Activated naive CD4-positive, alpha-beta T cell treated with anti-CD3 and anti-CD28 coated beads for 36 hours (primary cell): ENCODE data around the gene ZSCAN25. TPM values are rescaled to one million over a fixed set of nuclear protein-coding genes. Genes with fewer than 3 reads are reported as not detected.

Source experiments
- CTCF ChIA-PET: fragments of 350-600 bp; sonication (Branson Sonifier 250); formaldehyde crosslinking; loops from one replicate; lab custom pipeline; 2021; ENCODE audit warnings: antibody characterized with exemption; lab: Charles Lee
- DNase-seq: peaks from one replicate; pipeline ENCODE4 v3.0.0-alpha.2; 2020
- H3K27ac Mint-ChIP-seq: one replicate; pipeline ENCODE4 v1.8.0; 2021; ENCODE audit warnings: mild to moderate bottlenecking, mixed read lengths
- H3K27me3 Mint-ChIP-seq: one replicate; pipeline ENCODE4 v1.8.0; 2021; ENCODE audit warnings: low read depth, mixed read lengths
- H3K36me3 Mint-ChIP-seq: one replicate; pipeline ENCODE4 v1.8.0; 2021; ENCODE audit warnings: low read depth, mixed read lengths
- H3K4me1 Mint-ChIP-seq: one replicate; pipeline ENCODE4 v1.8.0; 2021; ENCODE audit warnings: low read depth, mixed read lengths
- H3K4me3 Mint-ChIP-seq: one replicate; pipeline ENCODE4 v1.8.0; 2021; ENCODE audit warnings: mild to moderate bottlenecking, moderate library complexity, mixed read lengths
- H3K9me3 Mint-ChIP-seq: one replicate; pipeline ENCODE4 v1.8.0; 2021; ENCODE audit warnings: mixed read lengths
- intact Hi-C: fragments of 100-400 bp; cut with micrococcal nuclease; formaldehyde crosslinking; loops from one replicate; pipeline ENCODE4 v1.15.1; 2023
- total RNA-seq, 2 experiments: library from RNA; stranded (reverse); gene quantifications; one replicate each; pipeline ENCODE4 v1.2.3, GENCODE V29; 2021

Gene ZSCAN25
- total RNA-seq, 2 experiments from 2014 or later = 20.7 to 22.3 TPM

DNA sequence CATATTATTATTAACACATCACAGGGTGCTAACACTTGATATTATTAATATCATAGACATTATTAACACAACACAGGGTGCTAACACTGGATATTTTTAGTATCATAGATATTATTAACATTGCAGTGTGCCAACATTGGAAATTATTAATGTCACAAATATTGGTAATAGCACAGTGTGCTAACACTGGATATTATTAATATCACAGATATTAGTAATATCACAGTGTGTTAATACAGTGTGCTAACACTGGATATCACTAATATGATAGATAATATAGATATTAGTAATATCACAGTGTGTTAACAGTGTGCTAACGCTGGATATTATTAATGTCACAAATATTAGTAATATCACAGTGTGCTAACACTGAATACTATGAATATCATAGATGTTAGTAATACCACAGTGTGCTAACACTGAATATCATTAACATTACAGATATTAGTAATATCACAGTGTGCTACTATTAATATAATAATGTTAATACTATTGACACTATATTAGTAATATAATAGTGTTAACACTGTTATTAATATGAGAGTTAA, 20.3 kb upstream of the ZSCAN25 start:
- Mint-ChIP-seq H3K9me3 (no peaks in the 10 kb centered on the region), H3K27me3 (no peaks in the 10 kb centered on the region), H3K27ac (no peak overlapping the region), H3K4me1 (no peaks in the 10 kb centered on the region), H3K4me3 (no peak overlapping the region), H3K36me3 (no peaks in the 10 kb centered on the region)
- CTCF ChIA-PET = no interaction called here
- no peak for DNase-seq
- intact Hi-C loops = no loop called here

GRCh38 chr7:99597762-99598501, 18.8 kb upstream of the ZSCAN25 start, which contains the start of gene TMEM225B:
Gene TMEM225B (plus strand): TSS chr7:99598267. CDS start chr7:99604389, 6,122 bp downstream.
- Mint-ChIP-seq H3K27me3 (no peaks in the 10 kb centered on the region), H3K4me1 (no peaks in the 10 kb centered on the region), H3K27ac (no peak within 1 kb of the TSS), H3K36me3 (no peaks in the 10 kb centered on the region), H3K9me3 (no peaks in the 10 kb centered on the region), H3K4me3 (no peak within 1 kb of the TSS)
- DNase-seq = peak; percentile 35
- CTCF ChIA-PET = no interaction called here
- intact Hi-C loops = no loop called here

DNA sequence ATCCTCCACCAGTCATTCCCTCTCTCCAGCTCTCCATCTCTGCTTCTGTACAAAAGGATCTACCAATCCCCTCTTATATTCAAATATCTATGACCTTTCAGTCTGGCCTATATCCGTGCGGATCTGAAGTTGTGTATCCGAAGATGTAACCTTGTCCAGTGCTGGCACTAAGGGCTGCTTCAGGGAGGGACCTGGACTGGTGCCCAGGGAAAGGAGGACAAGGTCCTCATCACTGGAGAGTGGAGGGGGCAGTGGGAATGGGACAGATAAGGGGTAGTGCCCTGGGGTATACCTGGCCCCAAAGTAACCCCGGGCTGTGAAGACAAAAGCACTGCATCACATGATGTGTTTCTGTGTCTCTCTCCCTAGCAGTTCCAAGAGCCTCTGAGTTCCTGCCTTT, 16.9 kb upstream of the ZSCAN25 start:
- CTCF ChIA-PET = no interaction called here
- Mint-ChIP-seq H3K36me3 (no peaks in the 10 kb centered on the region), H3K27ac (no peak overlapping the region), H3K4me1 (no peaks in the 10 kb centered on the region), H3K9me3 (no peaks in the 10 kb centered on the region), H3K4me3 (no peak overlapping the region), H3K27me3 (no peaks in the 10 kb centered on the region)
- DNase-seq = no peak
- intact Hi-C loops = no loop called here

- Mint-ChIP-seq H3K4me3 (no peak overlapping the region), H3K9me3 (no peaks in the 10 kb centered on the region), H3K4me1 (no peaks in the 10 kb centered on the region), H3K27me3 (no peaks in the 10 kb centered on the region), H3K27ac (no peak overlapping the region), H3K36me3 (no peaks in the 10 kb centered on the region)
- no peak for DNase-seq
- intact Hi-C loops = no loop called here
- CTCF ChIA-PET = no interaction called here
These were observed 15.0 kb upstream of the ZSCAN25 start for GRCh38 chr7:99601656-99602310.

DNA sequence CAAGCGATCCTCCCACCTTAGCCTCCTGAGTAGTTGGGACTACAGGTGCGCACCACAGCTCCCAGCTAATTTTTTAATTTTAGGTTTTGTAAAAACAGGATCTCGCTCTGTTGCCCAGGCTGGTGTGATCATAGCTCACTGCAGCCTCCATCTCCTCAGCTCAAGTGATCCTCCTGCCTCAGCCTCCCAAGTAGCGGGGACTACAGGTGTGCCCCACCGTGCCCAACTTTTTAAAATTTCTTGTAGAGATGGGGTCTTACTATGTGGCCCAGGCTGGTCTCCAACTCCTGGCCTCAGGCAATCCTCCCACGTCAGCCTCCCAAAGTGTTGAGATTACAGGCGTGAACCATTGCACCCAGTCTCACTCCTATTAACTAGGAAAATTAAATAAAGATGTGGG, 11.2 kb upstream of the ZSCAN25 start:
- H3K4me1 Mint-ChIP-seq = no peaks in the 10 kb centered on the region
- no peaks in the 10 kb centered on the region for H3K36me3 Mint-ChIP-seq
- intact Hi-C loops = no loop called here
- CTCF ChIA-PET = interaction anchor here (1.3 kb wide), 1 partner anchor 10 kb away, joined by 3 read pairs; no protein-coding TSS in a partner anchor
- H3K9me3 Mint-ChIP-seq = no peaks in the 10 kb centered on the region
- no peak overlapping the region for H3K27ac Mint-ChIP-seq
- no peak overlapping the region for H3K4me3 Mint-ChIP-seq
- no peak for DNase-seq
- H3K27me3 Mint-ChIP-seq = no peaks in the 10 kb centered on the region

DNA sequence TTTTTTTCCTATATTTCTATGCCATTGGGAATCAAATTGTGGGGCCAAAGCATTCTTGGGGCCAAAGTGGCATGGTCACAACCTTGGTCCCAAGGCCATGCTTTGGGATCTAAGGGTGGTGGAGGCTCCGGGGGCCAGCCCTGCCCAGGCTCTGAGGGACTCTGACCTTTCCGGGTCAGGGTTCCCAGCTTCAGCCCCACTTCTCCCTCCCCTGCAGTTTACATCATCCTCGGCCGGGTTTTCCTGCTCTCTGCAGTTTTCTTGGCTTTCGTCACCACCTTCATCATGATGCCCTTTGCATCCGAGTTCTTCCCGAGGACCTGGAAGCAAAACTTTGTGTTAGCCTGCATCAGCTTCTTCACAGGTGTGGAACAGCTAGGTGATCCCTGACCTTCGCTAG, 10.2 kb upstream of the ZSCAN25 start:
- DNase-seq = no peak
- Mint-ChIP-seq H3K27me3 (no peaks in the 10 kb centered on the region), H3K4me3 (no peak overlapping the region), H3K9me3 (no peaks in the 10 kb centered on the region), H3K4me1 (no peaks in the 10 kb centered on the region), H3K36me3 (no peaks in the 10 kb centered on the region), H3K27ac (no peak overlapping the region)
- intact Hi-C loops = no loop called here
- CTCF ChIA-PET = interaction anchor here (0.7 to 1.3 kb wide), 3 partner anchors 9 to 148 kb away, joined by 3 to 6 read pairs (median 5); no protein-coding TSS in a partner anchor

DNA sequence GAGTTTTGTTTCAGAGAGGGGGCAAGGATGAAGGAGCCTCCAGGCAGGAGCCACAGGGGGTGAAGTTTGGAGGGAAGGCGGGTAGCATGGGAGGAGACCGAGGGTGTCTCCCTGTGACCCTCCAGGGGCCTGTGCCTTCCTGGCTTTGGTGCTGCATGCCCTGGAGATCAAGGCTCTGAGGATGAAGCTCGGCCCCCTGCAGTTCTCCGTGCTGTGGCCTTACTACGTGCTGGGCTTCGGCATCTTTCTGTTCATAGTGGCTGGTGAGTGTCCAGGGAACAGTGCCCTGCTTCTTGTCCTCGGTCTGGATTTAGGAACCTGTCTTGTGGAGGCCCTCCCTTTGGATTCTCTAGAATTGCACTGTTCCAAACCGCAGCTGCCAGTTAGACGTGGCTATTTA, 9.2 kb upstream of the ZSCAN25 start:
- H3K4me1 Mint-ChIP-seq = no peaks in the 10 kb centered on the region
- no peak overlapping the region for H3K27ac Mint-ChIP-seq

DNA sequence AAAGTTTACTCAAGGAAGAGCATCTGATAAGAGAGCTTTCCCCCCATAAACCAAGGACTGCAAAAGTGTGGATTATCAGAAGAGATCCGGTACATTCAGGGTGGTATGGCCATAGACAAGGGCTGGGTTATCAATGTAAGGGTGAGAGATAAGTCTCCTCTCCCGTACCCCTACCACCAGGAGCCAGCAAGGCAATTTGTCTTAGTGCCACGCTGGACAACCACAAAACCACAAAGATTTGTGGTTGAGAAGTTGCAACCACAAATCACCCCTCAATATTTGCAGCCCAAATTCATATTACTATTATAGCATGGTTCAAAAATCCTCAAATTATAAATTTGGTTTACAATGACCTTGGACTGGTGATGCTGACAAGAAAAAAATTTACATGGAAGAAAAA, 2.3 kb upstream of the ZSCAN25 start:
- Mint-ChIP-seq H3K27ac (no peak overlapping the region), H3K36me3 (peaks cover 17% of the 10 kb centered on the region), H3K9me3 (no peaks in the 10 kb centered on the region), H3K4me1 (peaks cover 30% of the 10 kb centered on the region), H3K4me3 (no peak overlapping the region), H3K27me3 (no peaks in the 10 kb centered on the region)
- DNase-seq = no peak
- intact Hi-C loops = no loop called here
- CTCF ChIA-PET = no interaction called here

More for the DNA sequence above, 9.2 kb upstream of the ZSCAN25 start:
- CTCF ChIA-PET = no interaction called here
- no peak overlapping the region for H3K4me3 Mint-ChIP-seq
- intact Hi-C loops = no loop called here
- no peak for DNase-seq
- no peaks in the 10 kb centered on the region for H3K27me3 Mint-ChIP-seq
- no peaks in the 10 kb centered on the region for H3K9me3 Mint-ChIP-seq
- no peaks in the 10 kb centered on the region for H3K36me3 Mint-ChIP-seq

DNA sequence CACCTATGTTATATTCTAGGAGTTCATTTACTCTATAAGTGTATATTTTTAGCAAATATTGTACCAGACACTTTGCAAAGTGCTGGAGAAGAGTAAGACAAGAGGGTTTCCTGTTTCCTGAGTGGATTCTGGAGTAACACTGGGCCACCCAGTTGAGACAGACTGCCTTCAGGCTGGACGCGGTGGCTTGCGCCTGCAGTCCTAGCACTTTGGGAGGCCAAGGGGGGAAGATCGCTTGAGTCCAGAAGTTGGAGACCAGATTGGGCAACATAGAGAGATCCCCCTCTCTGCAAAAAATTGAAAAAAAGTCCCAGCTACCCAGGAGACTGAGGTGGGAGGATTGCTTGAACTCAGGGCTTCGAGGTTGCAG, 772 bp upstream of the ZSCAN25 start:
- Mint-ChIP-seq H3K27me3 (no peaks in the 10 kb centered on the region), H3K4me3 (peak overlapping the region; percentile 95), H3K4me1 (peaks cover 31% of the 10 kb centered on the region), H3K27ac (peak overlapping the region; percentile 92), H3K36me3 (peaks cover 26% of the 10 kb centered on the region), H3K9me3 (no peaks in the 10 kb centered on the region)
- intact Hi-C loops = loop anchor here (1.0 to 2.0 kb wide), 4 partner anchors 8 to 143 kb away; partner anchors contain the start of genes ZNF394 and ZNF789
- DNase-seq = no peak
- CTCF ChIA-PET = interaction anchor here (0.7 to 2.4 kb wide), 8 partner anchors 10 to 222 kb away, joined by 3 to 8 read pairs (median 4); no protein-coding TSS in a partner anchor

DNA sequence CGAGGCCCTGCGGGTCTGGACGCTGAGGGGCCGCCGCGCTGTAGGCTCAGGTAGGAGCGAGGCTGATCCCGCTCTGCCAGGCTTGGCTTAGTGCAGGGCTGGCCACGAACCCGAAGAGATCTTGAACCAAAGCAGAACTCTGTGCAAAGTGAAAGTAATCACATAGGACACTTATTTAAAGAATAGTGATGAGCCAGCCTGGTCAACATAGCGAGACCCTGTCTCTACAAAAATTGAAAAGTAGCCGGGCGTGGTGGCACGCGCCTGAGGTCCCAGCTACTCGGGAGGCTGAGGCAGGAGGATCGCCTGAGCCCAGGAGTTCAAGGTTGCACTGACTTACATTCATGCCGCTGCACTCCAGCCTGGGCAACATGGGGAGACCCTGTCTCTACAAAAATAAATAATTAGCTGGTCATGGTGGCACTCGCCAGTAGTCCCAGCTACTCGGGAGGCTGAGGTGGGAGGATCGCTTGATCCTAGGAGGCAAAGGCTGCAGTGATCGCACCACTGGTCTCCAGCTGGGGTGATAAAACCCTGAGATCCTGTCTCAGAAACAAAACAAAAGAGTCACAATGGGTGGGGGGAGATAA, 541 bp downstream of the ZSCAN25 start:
- H3K27me3 Mint-ChIP-seq = no peaks in the 10 kb centered on the region
- no peaks in the 10 kb centered on the region for H3K9me3 Mint-ChIP-seq
- H3K4me1 Mint-ChIP-seq = peaks cover 37% of the 10 kb centered on the region
- intact Hi-C loops = loop anchor here (2.0 kb wide), 2 partner anchors 54 to 144 kb away; partner anchors contain the start of gene ZNF789
- peak overlapping the region; percentile 95 for H3K4me3 Mint-ChIP-seq
- no peak for DNase-seq
- H3K27ac Mint-ChIP-seq = peak overlapping the region; percentile 92
- peaks cover 33% of the 10 kb centered on the region for H3K36me3 Mint-ChIP-seq
- CTCF ChIA-PET = interaction anchor here (0.7 to 2.4 kb wide), 5 partner anchors 13 to 299 kb away, joined by 3 to 8 read pairs (median 3); no protein-coding TSS in a partner anchor

GRCh38 chr7:99618726-99619125, 2.0 kb downstream of the ZSCAN25 start:
- Mint-ChIP-seq H3K4me3 (peak overlapping the region; percentile 95), H3K36me3 (peaks cover 48% of the 10 kb centered on the region), H3K9me3 (no peaks in the 10 kb centered on the region), H3K27ac (peak overlapping the region; percentile 92), H3K4me1 (peaks cover 52% of the 10 kb centered on the region), H3K27me3 (no peaks in the 10 kb centered on the region)
- CTCF ChIA-PET = no interaction called here
- DNase-seq = no peak
- intact Hi-C loops = no loop called here

DNA sequence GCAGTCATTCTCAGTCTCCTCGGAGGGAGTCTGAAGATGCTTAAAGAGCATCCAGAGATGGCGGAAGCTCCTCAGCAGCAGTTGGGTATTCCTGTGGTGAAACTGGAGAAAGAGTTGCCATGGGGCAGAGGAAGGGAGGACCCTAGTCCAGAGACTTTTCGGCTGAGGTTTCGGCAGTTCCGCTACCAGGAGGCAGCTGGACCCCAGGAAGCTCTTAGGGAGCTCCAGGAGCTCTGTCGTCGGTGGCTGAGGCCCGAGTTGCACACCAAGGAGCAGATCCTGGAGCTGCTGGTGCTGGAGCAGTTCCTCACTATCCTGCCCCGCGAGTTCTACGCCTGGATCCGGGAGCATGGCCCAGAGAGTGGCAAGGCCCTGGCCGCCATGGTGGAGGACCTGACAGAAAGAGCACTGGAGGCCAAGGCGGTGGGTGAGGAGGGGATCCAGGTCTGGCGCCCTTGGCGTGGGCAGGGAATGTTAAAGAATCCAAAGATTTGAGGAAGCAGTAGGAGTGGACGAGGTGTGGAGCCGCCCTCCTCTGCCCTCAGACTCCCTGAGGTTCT, 2.9 kb downstream of the ZSCAN25 start:
- DNase-seq = no peak
- no peaks in the 10 kb centered on the region for H3K9me3 Mint-ChIP-seq
- H3K27ac Mint-ChIP-seq = peak overlapping the region; percentile 92
- peaks cover 57% of the 10 kb centered on the region for H3K36me3 Mint-ChIP-seq
- H3K4me3 Mint-ChIP-seq = no peak overlapping the region
- H3K27me3 Mint-ChIP-seq = no peaks in the 10 kb centered on the region
- intact Hi-C loops = no loop called here
- CTCF ChIA-PET = no interaction called here
- peaks cover 61% of the 10 kb centered on the region for H3K4me1 Mint-ChIP-seq
